ENCODE measurements around the gene PI3. TPM values are rescaled to one million over a fixed set of nuclear protein-coding genes. Genes with fewer than 3 reads are reported as not detected.

The PI3 gene
- total RNA-seq, 2 donors from 2014 or later: not detected

DNA sequence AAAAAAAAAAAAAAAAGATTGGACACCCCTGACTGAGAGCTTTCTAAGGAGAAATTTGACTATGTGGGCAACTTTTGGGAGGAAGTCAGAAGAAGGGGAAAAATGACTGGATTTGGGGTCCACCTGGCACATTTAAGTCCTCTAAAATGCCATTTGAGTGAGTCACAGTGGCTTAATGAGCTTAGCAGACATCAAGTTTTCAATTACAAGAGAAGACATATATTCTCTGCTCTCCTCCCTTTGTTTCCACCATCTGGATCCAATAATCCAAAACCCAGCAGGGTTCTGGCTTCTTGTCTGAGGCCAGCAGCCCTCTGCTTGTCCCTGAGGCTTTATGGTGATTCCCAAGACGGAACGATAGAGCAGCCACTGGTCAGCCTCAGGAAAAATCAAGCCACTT is 6.9 kb downstream of the PI3 start:
- H3K4me1 Mint-ChIP-seq: no peaks in the 10 kb centered on the region
- H3K27ac Mint-ChIP-seq: no peak overlapping the region
- DNase-seq: no peak
- WGBS, 2 experiments (ENCODE audit: insufficient coverage in 1 of 2, insufficient read length in 1 of 2): 93% methylated on average over 2 of the region's 2 CpGs
- TF ChIP-seq, protein P1, sequence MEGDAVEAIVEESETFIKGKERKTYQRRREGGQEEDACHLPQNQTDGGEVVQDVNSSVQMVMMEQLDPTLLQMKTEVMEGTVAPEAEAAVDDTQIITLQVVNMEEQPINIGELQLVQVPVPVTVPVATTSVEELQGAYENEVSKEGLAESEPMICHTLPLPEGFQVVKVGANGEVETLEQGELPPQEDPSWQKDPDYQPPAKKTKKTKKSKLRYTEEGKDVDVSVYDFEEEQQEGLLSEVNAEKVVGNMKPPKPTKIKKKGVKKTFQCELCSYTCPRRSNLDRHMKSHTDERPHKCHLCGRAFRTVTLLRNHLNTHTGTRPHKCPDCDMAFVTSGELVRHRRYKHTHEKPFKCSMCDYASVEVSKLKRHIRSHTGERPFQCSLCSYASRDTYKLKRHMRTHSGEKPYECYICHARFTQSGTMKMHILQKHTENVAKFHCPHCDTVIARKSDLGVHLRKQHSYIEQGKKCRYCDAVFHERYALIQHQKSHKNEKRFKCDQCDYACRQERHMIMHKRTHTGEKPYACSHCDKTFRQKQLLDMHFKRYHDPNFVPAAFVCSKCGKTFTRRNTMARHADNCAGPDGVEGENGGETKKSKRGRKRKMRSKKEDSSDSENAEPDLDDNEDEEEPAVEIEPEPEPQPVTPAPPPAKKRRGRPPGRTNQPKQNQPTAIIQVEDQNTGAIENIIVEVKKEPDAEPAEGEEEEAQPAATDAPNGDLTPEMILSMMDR (conservative IDR thresholded peaks at IDR 0.05): no peak
- Histone ChIP-seq H3K36me3 (ENCODE audit: control insufficient read depth, insufficient read depth, low read length) (no peaks in the 10 kb centered on the region), H3K9ac (ENCODE audit: extremely low read depth, low read length, poor library complexity, severe bottlenecking) (no peak overlapping the region), H3K27ac (ENCODE audit: low read depth, low read length) (no peak overlapping the region), H3K27me3 (ENCODE audit: control insufficient read depth, insufficient read depth, low read length, poor library complexity, severe bottlenecking) (no peaks in the 10 kb centered on the region), H3K4me1 (ENCODE audit: control insufficient read depth, insufficient read depth, low read length) (no peaks in the 10 kb centered on the region), H3K9me3 (ENCODE audit: control insufficient read depth, low read length) (no peaks in the 10 kb centered on the region), H3K4me3 (ENCODE audit: low read length) (no peak overlapping the region)
- H3K4me3 Mint-ChIP-seq: no peak overlapping the region
- H3K36me3 Mint-ChIP-seq (ENCODE audit: low read depth): no peaks in the 10 kb centered on the region
- no peaks in the 10 kb centered on the region for H3K27me3 Mint-ChIP-seq (ENCODE audit: insufficient read depth)
- H3K9me3 Mint-ChIP-seq: no peaks in the 10 kb centered on the region

DNA sequence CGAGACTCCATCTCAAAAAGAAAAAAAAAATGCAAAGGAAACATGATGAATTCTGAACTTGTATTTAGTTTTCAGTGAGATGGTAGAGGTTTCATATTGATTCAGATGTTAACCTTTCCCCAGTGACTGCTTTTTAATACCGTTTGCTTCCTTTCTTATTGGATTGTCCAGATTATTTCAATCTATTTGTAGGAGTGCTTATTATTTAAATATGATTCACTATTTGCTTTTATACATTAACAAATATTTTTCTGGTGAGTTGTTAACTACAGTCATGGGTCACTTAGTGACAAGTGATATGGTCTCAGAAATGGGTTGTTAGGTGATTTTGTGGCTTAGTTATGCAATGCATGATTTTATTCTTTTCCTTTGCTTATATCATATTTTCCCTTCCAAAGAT is 8.4 kb downstream of the PI3 start:
- Mint-ChIP-seq H3K27ac (no peak overlapping the region), H3K36me3 (ENCODE audit: low read depth) (no peaks in the 10 kb centered on the region)
- TF ChIP-seq, protein P1 (conservative IDR thresholded peaks at IDR 0.05): no peak

DNA sequence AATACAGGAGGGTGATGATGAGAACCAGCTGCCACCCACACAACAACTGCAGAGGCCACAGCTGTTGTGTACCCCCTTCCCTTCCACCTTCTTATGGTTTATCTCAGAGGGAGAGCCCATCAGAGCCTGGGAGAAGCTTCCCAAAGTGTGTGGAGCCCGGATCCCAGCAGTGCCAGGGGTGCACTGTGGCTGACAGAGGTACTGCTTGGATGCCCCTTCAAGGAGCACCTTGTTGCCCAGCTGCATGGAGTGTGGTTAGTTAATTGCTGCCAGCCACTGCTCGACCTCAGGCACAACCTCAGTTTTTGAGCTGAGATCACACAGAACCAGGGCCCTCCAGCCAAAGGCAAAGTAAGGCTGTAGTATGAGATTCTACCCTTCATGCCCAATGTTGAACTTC is 13.0 kb downstream of the PI3 start:
- H3K27me3 ChIP-seq (ENCODE audit: control insufficient read depth, insufficient read depth, low read length, poor library complexity, severe bottlenecking): no peaks in the 10 kb centered on the region
- no peaks in the 10 kb centered on the region for H3K9me3 Mint-ChIP-seq
- no peaks in the 10 kb centered on the region for H3K4me1 Mint-ChIP-seq
- H3K27me3 Mint-ChIP-seq (ENCODE audit: insufficient read depth): no peaks in the 10 kb centered on the region
- TF ChIP-seq, protein P1 (conservative IDR thresholded peaks at IDR 0.05): peak; percentile 39
- 80 to 82% methylated on average over 1 to 2 of the region's 2 CpGs for WGBS, 2 experiments (ENCODE audit: insufficient coverage in 1 of 2, insufficient read length in 1 of 2)
- peak; percentile 63 for DNase-seq
- no peak overlapping the region for H3K27ac Mint-ChIP-seq
- H3K9ac ChIP-seq (ENCODE audit: extremely low read depth, low read length, poor library complexity, severe bottlenecking): no peak overlapping the region
- H3K27ac ChIP-seq (ENCODE audit: low read depth, low read length): no peak overlapping the region
- no peaks in the 10 kb centered on the region for H3K9me3 ChIP-seq (ENCODE audit: control insufficient read depth, low read length)
- no peak overlapping the region for H3K4me3 ChIP-seq (ENCODE audit: low read length)
- H3K4me3 Mint-ChIP-seq: no peak overlapping the region
- H3K36me3 ChIP-seq (ENCODE audit: control insufficient read depth, insufficient read depth, low read length): no peaks in the 10 kb centered on the region
- no peaks in the 10 kb centered on the region for H3K4me1 ChIP-seq (ENCODE audit: control insufficient read depth, insufficient read depth, low read length)
- no peaks in the 10 kb centered on the region for H3K36me3 Mint-ChIP-seq (ENCODE audit: low read depth)

More for the DNA sequence above, 8.4 kb downstream of the PI3 start:
- Mint-ChIP-seq H3K9me3 (no peaks in the 10 kb centered on the region), H3K4me3 (no peak overlapping the region), H3K27me3 (ENCODE audit: insufficient read depth) (no peaks in the 10 kb centered on the region), H3K4me1 (no peaks in the 10 kb centered on the region)
- H3K36me3 ChIP-seq (ENCODE audit: control insufficient read depth, insufficient read depth, low read length): no peaks in the 10 kb centered on the region
- H3K9me3 ChIP-seq (ENCODE audit: control insufficient read depth, low read length): no peaks in the 10 kb centered on the region
- H3K27ac ChIP-seq (ENCODE audit: low read depth, low read length): no peak overlapping the region
- no peak for DNase-seq
- H3K9ac ChIP-seq (ENCODE audit: extremely low read depth, low read length, poor library complexity, severe bottlenecking): no peak overlapping the region
- H3K27me3 ChIP-seq (ENCODE audit: control insufficient read depth, insufficient read depth, low read length, poor library complexity, severe bottlenecking): no peaks in the 10 kb centered on the region
- 80 to 95% methylated on average over 1 of the region's 2 CpGs for WGBS, 2 experiments (ENCODE audit: insufficient coverage in 1 of 2, insufficient read length in 1 of 2)
- no peaks in the 10 kb centered on the region for H3K4me1 ChIP-seq (ENCODE audit: control insufficient read depth, insufficient read depth, low read length)
- H3K4me3 ChIP-seq (ENCODE audit: low read length): no peak overlapping the region
